Esophagus squamous epithelium (tissue), 5 donors: ENCODE measurements around the gene CEBPB. TPM values are rescaled to one million over a fixed set of nuclear protein-coding genes. Genes with fewer than 3 reads are reported as not detected.
"Not testable (repeated sequence)": the region's sequence is repeated elsewhere in the genome, so short reads cannot be mapped to it uniquely, and the experiment has no call there.

Source experiments
- DNase-seq: peaks from one replicate; lab custom pipeline; 2025; lab: John Stamatoyannopoulos, UW
- H3K27ac ChIP-seq, 4 donors: fragments of 200-600 bp; sonication (generic); one replicate each; pipeline ENCODE4 v1.5.1; 2016 to 2019; ENCODE audit warnings: mild to moderate bottlenecking in 1 of 4
- H3K27me3 ChIP-seq, 4 donors: fragments of 200-600 bp; sonication (generic); 1 replicate in 3 of 4; 2 replicates in 1 of 4; pipeline versions ENCODE4 v1.5.1 to v1.6.0; 2017 to 2021; ENCODE audit warnings: antibody characterized with exemption in 1 of 4
- H3K36me3 ChIP-seq, 3 donors: fragments of 200-600 bp; sonication (generic); one replicate each; pipeline ENCODE4 v1.5.1; 2016 to 2019
- H3K4me1 ChIP-seq, 3 donors: fragments of 200-600 bp; sonication (generic); one replicate each; pipeline ENCODE4 v1.5.1; 2017 to 2019
- H3K4me3 ChIP-seq, 4 donors: fragments of 200-600 bp; sonication (generic); 1 replicate in 3 of 4; 2 replicates in 1 of 4; pipeline ENCODE4 v1.5.1; 2016 to 2019; ENCODE audit warnings: mild to moderate bottlenecking in 2 of 4, moderate library complexity in 1 of 4
- H3K9me3 ChIP-seq, 3 donors: fragments of 200-600 bp; sonication (generic); one replicate each; pipeline ENCODE4 v1.5.1; 2016 to 2019
- CTCF ChIP-seq, 6 experiments: fragments of 450-650 bp in 4 of 6; fragments of 200-600 bp in 2 of 6; sonication (generic) in 2 of 6; IDR thresholded peaks; one replicate each; pipeline ENCODE4 v1.5.1; 2016 to 2019; ENCODE audit warnings: antibody characterized with exemption in 6 of 6, mild to moderate bottlenecking in 4 of 6, moderate library complexity in 4 of 6
- POLR2A ChIP-seq, 4 donors: fragments of 450-650 bp; IDR thresholded peaks; one replicate each; pipeline ENCODE4 v1.6.1; 2017; ENCODE audit warnings: antibody characterized with exemption in 4 of 4, mild to moderate bottlenecking in 4 of 4, moderate library complexity in 3 of 4
- WGBS, 2 donors: methylation state at CpG; one replicate each; pipeline ENCODE4 v1.1.5; 2018; 5-methylcytosine and 5-hydroxymethylcytosine counted together
- intact Hi-C: fragments of 100-400 bp; cut with DNase I; formaldehyde crosslinking; loops from one replicate; pipeline ENCODE4 v1.15.0; 2022
- total RNA-seq, 4 donors: library from RNA; depleted of rRNA; stranded (reverse); fragments of >200 nt; gene quantifications; one replicate each; pipeline ENCODE4 v1.1.0, GENCODE V29; 2016
- donor health status: DM: yes; HTN: yes; CAD: no.

CEBPB gene
- total RNA-seq, 4 donors from 2014 or later = 31.3 to 46.5 (median 38.2) TPM

- H3K27ac ChIP-seq = peak within 1 kb of the TSS; percentile 96 to 99 (median 98)
- peak in 3 of 4 donors; percentile 56 to 93 (median 88) for TF ChIP-seq POLR2A (IDR thresholded peaks at IDR 0.05)
- peak in 1 of 6 experiments; percentile 7 for TF ChIP-seq CTCF (IDR thresholded peaks at IDR 0.05)
- intact Hi-C loops = no loop called here
- peaks cover 41 to 65% (median 46%) of the 10 kb centered on the region in 3 donors for H3K4me1 ChIP-seq
- peak; percentile 54 for DNase-seq
- H3K27me3 ChIP-seq = no peaks in the 10 kb centered on the region
- peak within 1 kb of the TSS; percentile 80 to 97 (median 90) for H3K4me3 ChIP-seq
- H3K9me3 ChIP-seq = no peaks in the 10 kb centered on the region
- WGBS, 2 donors = 16% methylated on average over 5 of the region's 99 CpGs; no CpG with 5 or more reads in 1 of the 2 donors
- peaks cover 0 to 7% (median 0%) of the 10 kb centered on the region in 3 donors for H3K36me3 ChIP-seq
These were observed 36.9 kb upstream of the CEBPB start, which contains the start of gene PEDS1 for GRCh38 chr20:50153500-50154377. Gene PEDS1, minus strand, starts transcription at chr20:50153723. Its CDS starts 86 bp downstream, at chr20:50153637.

- intact Hi-C loops = not testable (repeated sequence)
These were observed 29.1 kb upstream of the CEBPB start for GRCh38 chr20:50161494-50161893.

GRCh38 chr20:50163570-50164317 is 26.9 kb upstream of the CEBPB start:
- H3K27ac ChIP-seq = peak overlapping the region; percentile 28 to 81 (median 80)
- no peaks in the 10 kb centered on the region for H3K36me3 ChIP-seq
- WGBS, 2 donors = 44 to 53% methylated on average over 6 to 8 of the region's 9 CpGs
- peaks cover 18 to 38% (median 27%) of the 10 kb centered on the region in 3 donors for H3K4me1 ChIP-seq
- no peak overlapping the region for H3K4me3 ChIP-seq
- intact Hi-C loops = no loop called here
- TF ChIP-seq POLR2A (IDR thresholded peaks at IDR 0.05) (no peak), CTCF (IDR thresholded peaks at IDR 0.05) (no peak)
- no peaks in the 10 kb centered on the region for H3K27me3 ChIP-seq
- H3K9me3 ChIP-seq = no peaks in the 10 kb centered on the region
- DNase-seq = no peak

More at GRCh38 chr20:50161494-50161893, 29.1 kb upstream of the CEBPB start:
- WGBS, 2 donors = 84 to 86% methylated on average over 5 to 7 of the region's 7 CpGs
- not testable (repeated sequence) for H3K27ac ChIP-seq, H3K4me3 ChIP-seq, H3K27me3 ChIP-seq, H3K36me3 ChIP-seq, H3K9me3 ChIP-seq, DNase-seq
- H3K4me1 ChIP-seq = peaks cover 16 to 45% (median 23%) of the 10 kb centered on the region in 3 donors

DNA sequence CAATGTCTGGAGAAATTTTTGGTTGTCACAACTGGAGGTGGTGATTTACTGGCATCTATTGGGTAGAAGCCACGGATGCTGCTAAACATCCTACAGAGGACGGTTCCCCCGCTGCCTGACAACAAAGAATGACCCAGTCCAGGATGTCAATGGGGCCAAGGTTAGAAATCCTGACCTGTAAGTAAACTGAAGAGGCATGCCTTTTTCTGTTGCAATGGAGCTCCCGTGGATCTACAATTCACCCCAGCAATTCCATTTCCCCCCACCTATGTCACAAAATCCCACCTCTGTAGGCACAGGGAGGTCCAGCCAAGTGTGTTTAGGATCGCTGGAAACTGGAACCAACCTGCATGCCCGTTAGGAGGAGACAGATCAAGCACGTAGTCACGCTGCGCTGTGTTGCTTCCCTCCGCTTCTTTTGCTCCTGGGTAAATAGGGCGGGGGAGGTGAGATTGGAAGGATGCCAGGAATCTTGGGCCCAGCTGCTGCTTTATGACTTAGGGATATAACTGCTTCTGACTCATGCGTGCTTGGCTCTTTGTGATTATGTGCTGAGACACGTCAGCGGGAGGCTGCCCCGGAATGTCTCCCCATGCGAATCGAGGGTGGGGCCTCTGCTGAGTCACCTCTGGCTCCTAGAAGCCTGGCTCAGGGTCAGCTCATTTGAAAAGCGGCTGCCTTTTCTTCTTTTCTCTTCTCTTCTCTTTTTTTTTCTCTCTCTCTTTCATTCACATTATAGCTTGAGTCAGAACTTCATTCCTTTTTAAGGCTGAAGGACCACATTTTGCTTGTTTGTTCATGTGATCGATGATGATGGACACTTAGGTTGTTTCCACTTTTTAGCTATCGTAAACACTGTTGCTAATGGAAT is 24.7 kb upstream of the CEBPB start:
- TF ChIP-seq CTCF (IDR thresholded peaks at IDR 0.05) (no peak), POLR2A (IDR thresholded peaks at IDR 0.05) (peak in 1 of 4 donors; percentile 51)
- intact Hi-C loops = loop anchor here (5.0 kb wide), 1 partner anchor 44 kb away; no protein-coding TSS in a partner anchor
- no peaks in the 10 kb centered on the region for H3K36me3 ChIP-seq
- H3K4me3 ChIP-seq = peak overlapping the region in 3 of 4 donors; percentile 27 to 55 (median 34)
- H3K27ac ChIP-seq = peak overlapping the region; percentile 77 to 91 (median 88)
- no peaks in the 10 kb centered on the region for H3K27me3 ChIP-seq
- peaks cover 18 to 43% (median 27%) of the 10 kb centered on the region in 3 donors for H3K4me1 ChIP-seq
- WGBS, 2 donors = 4 to 9% methylated on average over 15 to 19 of the region's 20 CpGs
- peak; percentile 76 for DNase-seq
- no peaks in the 10 kb centered on the region for H3K9me3 ChIP-seq
